ENCODE measurements around the gene C20orf202. TPM values are rescaled to one million over a fixed set of nuclear protein-coding genes. Genes with fewer than 3 reads are reported as not detected.
A peak's percentile ranks its signal among the peaks of the same experiment; 100 is the strongest.
"Not testable (repeated sequence)": the region's sequence is repeated elsewhere in the genome, so short reads cannot be mapped to it uniquely, and the experiment has no call there.

Gene C20orf202
- total and polyA plus RNA-seq, 9 of the 15 experiments (the other 6 are each of a cell fraction or from before 2014, with no cell fraction given): 0.03 to 0.24 (median 0.15) TPM; not detected in 4

DNA sequence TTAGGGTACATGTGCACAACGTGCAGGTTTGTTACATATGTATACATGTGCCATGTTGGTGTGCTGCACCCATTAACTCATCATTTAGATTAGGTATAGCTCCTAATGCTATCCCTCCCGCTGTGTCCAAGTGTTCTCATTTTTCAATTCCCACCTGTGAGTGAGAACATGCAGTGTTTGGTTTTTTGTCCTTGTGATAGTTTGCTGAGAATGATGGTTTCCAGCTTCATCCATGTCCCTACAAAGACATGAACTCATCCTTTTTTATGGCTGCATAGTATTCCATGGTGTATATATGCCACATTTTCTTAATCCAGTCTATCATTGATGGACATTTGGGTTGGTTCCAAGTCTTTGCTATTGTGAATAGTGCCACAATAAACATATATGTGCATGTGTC, 47.0 kb downstream of the C20orf202 start:
- H3K4me2 ChIP-seq (ENCODE audit: insufficient read depth, low read length); H3K9me1 ChIP-seq (ENCODE audit: control insufficient read depth, insufficient read depth, low read length); intact Hi-C loops (cut with micrococcal nuclease); H3K9ac ChIP-seq (ENCODE audit: insufficient read depth in 1 of 2, low read depth in 2 of 2, low read length in 2 of 2); ATAC-seq; H4K20me1 ChIP-seq (replicated peaks; ENCODE audit: control insufficient read depth, insufficient read depth, low read length); DNase-seq (ENCODE audit: extremely low read depth in 1 of 4, low spot score in 3 of 4); in situ Hi-C loops (cut with MboI); POLR2A ChIA-PET; H3K27me3 ChIP-seq (ENCODE audit: control insufficient read depth in 2 of 2, insufficient read depth in 2 of 2, low read length in 2 of 2); H3K27ac ChIP-seq (ENCODE audit: extremely low read depth, low read depth, low read length); CTCF ChIA-PET (ENCODE audit: low intra/inter-chr PET ratio); FAIRE-seq; H3K36me3 ChIP-seq (ENCODE audit: control insufficient read depth, insufficient read depth, low read length); H2AFZ ChIP-seq (ENCODE audit: low read depth, low read length); H3K9me3 ChIP-seq (replicated peaks; ENCODE audit: control insufficient read depth, insufficient read depth, low read depth, low read length); H3K79me2 ChIP-seq (ENCODE audit: control insufficient read depth, insufficient read depth, low read length); BruUV-seq (replicated peaks); H3K4me3 ChIP-seq: not testable (repeated sequence)
- WGBS (ENCODE audit: insufficient coverage, low coverage, missing lambda C conversion rate): 58% methylated on average over 2 of the region's 2 CpGs
- H3K4me1 ChIP-seq (replicated peaks in 1 of 2; ENCODE audit: control insufficient read depth in 2 of 2, insufficient read depth in 2 of 2, low read length in 2 of 2): peaks cover 0 to 36% of the 10 kb centered on the region in 2 experiments; a peak in 3 of 5 replicates
- TF ChIP-seq BCOR (IDR thresholded peaks at IDR 0.05) (peak; percentile 78), KDM1A (IDR thresholded peaks at IDR 0.05) (0 out of 4 replicates have a peak, but pooled peaks have one; percentile 20 to 22)

GRCh38 chr20:1252416-1252815, 49.2 kb downstream of the C20orf202 start:
- Histone ChIP-seq H3K27me3 (ENCODE audit: control insufficient read depth in 2 of 2, insufficient read depth in 2 of 2, low read length in 2 of 2) (no peaks in the 10 kb centered on the region), H3K4me1 (replicated peaks in 1 of 2; ENCODE audit: control insufficient read depth in 2 of 2, insufficient read depth in 2 of 2, low read length in 2 of 2) (peaks cover 0 to 36% of the 10 kb centered on the region in 2 experiments; a peak in 3 of 5 replicates), H3K27ac (ENCODE audit: extremely low read depth, low read depth, low read length) (peak overlapping the region; percentile 63), H3K9ac (ENCODE audit: insufficient read depth in 1 of 2, low read depth in 2 of 2, low read length in 2 of 2) (peak overlapping the region; percentile 61 to 80; a peak in 3 of 4 replicates), H3K9me3 (replicated peaks; ENCODE audit: control insufficient read depth, insufficient read depth, low read depth, low read length) (peaks cover 12% of the 10 kb centered on the region), H3K79me2 (ENCODE audit: control insufficient read depth, insufficient read depth, low read length) (no peaks in the 10 kb centered on the region), H4K20me1 (replicated peaks; ENCODE audit: control insufficient read depth, insufficient read depth, low read length) (no peaks in the 10 kb centered on the region), H3K36me3 (ENCODE audit: control insufficient read depth, insufficient read depth, low read length) (peaks cover 3% of the 10 kb centered on the region; the same call in 1 of the 3 replicates), H3K4me2 (ENCODE audit: insufficient read depth, low read length) (peak overlapping the region; percentile 46; the same call in 1 of the 2 replicates), H3K9me1 (ENCODE audit: control insufficient read depth, insufficient read depth, low read length) (no peaks in the 10 kb centered on the region), H2AFZ (ENCODE audit: low read depth, low read length) (peak overlapping the region; percentile 79), H3K4me3 (no peak overlapping the region)
- ATAC-seq (peak; percentile 80), FAIRE-seq (peak; percentile 62), DNase-seq (ENCODE audit: extremely low read depth in 1 of 4, low spot score in 3 of 4) (peak in 1 of 4 experiments; percentile 52)
- intact Hi-C loops (cut with micrococcal nuclease) (no loop called here), in situ Hi-C loops (cut with MboI) (no loop called here)
- WGBS (ENCODE audit: insufficient coverage, low coverage, missing lambda C conversion rate): 21% methylated on average over 3 of the region's 3 CpGs
- POLR2A ChIA-PET: interaction anchor here (0.9 kb wide), 1 partner anchor 12 kb away, joined by 3 read pairs; no protein-coding TSS in a partner anchor
- BruUV-seq (replicated peaks): no TSS peak
- CTCF ChIA-PET (ENCODE audit: low intra/inter-chr PET ratio): no interaction called here
- TF ChIP-seq L3MBTL2 (IDR thresholded peaks at IDR 0.05) (0 out of 2 replicates have a peak, but pooled peaks have one; percentile 28), KDM1A (IDR thresholded peaks at IDR 0.05) (0 out of 4 replicates have a peak, but pooled peaks of 1 of the 2 experiments have one; percentile 23), ZNF695 (CRISPR knock-in tag; IDR thresholded peaks at IDR 0.05) (no peak), CBFA2T3 (IDR thresholded peaks at IDR 0.05) (peak; percentile 37; the same call in 1 of the 2 replicates)
- TF ChIP-seq, protein P1, sequence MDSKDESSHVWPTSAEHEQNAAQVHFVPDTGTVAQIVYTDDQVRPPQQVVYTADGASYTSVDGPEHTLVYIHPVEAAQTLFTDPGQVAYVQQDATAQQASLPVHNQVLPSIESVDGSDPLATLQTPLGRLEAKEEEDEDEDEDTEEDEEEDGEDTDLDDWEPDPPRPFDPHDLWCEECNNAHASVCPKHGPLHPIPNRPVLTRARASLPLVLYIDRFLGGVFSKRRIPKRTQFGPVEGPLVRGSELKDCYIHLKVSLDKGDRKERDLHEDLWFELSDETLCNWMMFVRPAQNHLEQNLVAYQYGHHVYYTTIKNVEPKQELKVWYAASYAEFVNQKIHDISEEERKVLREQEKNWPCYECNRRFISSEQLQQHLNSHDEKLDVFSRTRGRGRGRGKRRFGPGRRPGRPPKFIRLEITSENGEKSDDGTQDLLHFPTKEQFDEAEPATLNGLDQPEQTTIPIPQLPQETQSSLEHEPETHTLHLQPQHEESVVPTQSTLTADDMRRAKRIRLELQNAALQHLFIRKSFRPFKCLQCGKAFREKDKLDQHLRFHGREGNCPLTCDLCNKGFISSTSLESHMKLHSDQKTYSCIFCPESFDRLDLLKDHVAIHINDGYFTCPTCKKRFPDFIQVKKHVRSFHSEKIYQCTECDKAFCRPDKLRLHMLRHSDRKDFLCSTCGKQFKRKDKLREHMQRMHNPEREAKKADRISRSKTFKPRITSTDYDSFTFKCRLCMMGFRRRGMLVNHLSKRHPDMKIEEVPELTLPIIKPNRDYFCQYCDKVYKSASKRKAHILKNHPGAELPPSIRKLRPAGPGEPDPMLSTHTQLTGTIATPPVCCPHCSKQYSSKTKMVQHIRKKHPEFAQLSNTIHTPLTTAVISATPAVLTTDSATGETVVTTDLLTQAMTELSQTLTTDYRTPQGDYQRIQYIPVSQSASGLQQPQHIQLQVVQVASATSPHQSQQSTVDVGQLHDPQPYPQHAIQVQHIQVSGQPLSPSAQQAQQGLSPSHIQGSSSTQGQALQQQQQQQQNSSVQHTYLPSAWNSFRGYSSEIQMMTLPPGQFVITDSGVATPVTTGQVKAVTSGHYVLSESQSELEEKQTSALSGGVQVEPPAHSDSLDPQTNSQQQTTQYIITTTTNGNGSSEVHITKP (IDR thresholded peaks at IDR 0.05; ENCODE audit: partially characterized antibody): peak; percentile 25
